Heart left ventricle (tissue), 13 donors: ENCODE results near the gene C12orf57.

Experiments
- CTCF ChIP-seq, 12 donors: fragments of 200-600 bp; sonication (generic) in 4 of 12; IDR thresholded peaks; one replicate each; pipeline versions ENCODE4 v1.5.0 to v1.8.0; 2018 to 2022; ENCODE audit warnings: antibody characterized with exemption in 12 of 12, mild to moderate bottlenecking in 5 of 12
- POLR2A ChIP-seq, 2 donors: fragments of 450-650 bp; IDR thresholded peaks; one replicate each; pipeline ENCODE4 v1.6.1; 2017; ENCODE audit warnings: antibody characterized with exemption in 2 of 2, mild to moderate bottlenecking in 2 of 2, moderate library complexity in 2 of 2
- donor health status: ischemic (EF 13 %, LVEDD 7.1; RV severe dilation, severe dysfunction).
- donor health status: DM: no; HTN: yes; CAD: no.
- donor health status: DM: no; HTN: no; CAD: no.
- donor health status: ischemic (EF 25% LVEDD 6.9; RV normal size, moderate dysfunction).
- donor health status: ischemic (EF 25% LVEDD 5.7; RV mildly dilated, moderate dysfunction).
- donor health status: ischemic (EF 35%, LVEDD 5.7; RV mildly dilated, moderate dysfunction).
- donor health status: nonischemic (EF 11% LVEDD 7.7; RV severe dilation, severe dysfunction).
- donor health status: DM: yes; HTN: yes; CAD: no.
- donor health status: PGD.
- donor health status: ischemic (EF 29% LVEDD 5.4; RV normal size, mild dysfunction).
- donor health status: nonischemic (EF 23%, LVEDD 6.1; RV moderate dilation, normal function).

GRCh38 chr12:6956021-6956727 is 12.4 kb downstream of the C12orf57 start:
- TF ChIP-seq POLR2A (IDR thresholded peaks at IDR 0.05), result no peak
- no peak for TF ChIP-seq CTCF (IDR thresholded peaks at IDR 0.05)
